DND-41 (cell line): ENCODE measurements around the gene PIH1D1.
A peak's percentile ranks its signal among the peaks of the same experiment; 100 is the strongest.

Experiments
- ATAC-seq: fragments of 200-7000 bp; cut with Tn5 transposase; 3 replicates; pipeline ENCODE4 v1.9.1; 2021; ENCODE audit warnings: low read depth; ENCODE audit not compliant: insufficient read depth
- DNase-seq: peaks from one replicate; pipeline ENCODE4 v3.0.0-alpha.2; 2020
- H2AFZ ChIP-seq: 2 replicates; pipeline ENCODE4 v1.6.0; 2012; ENCODE audit warnings: low read depth, low read length
- H3K27ac ChIP-seq: 2 replicates; pipeline ENCODE4 v1.5.1; 2012; ENCODE audit warnings: low read length, inconsistent platforms
- H3K27me3 ChIP-seq: fragments of 200-600 bp; sonication (generic); 2 replicates; pipeline ENCODE4 v1.6.0; 2012; ENCODE audit warnings: low read length, mild to moderate bottlenecking, inconsistent platforms; ENCODE audit not compliant: insufficient read depth, poor library complexity
- H3K36me3 ChIP-seq: 2 replicates; pipeline ENCODE4 v1.5.1; 2012; ENCODE audit warnings: low read length, inconsistent platforms; ENCODE audit not compliant: insufficient read depth
- H3K4me1 ChIP-seq: 2 replicates; pipeline ENCODE4 v1.5.1; 2012; ENCODE audit warnings: mild to moderate bottlenecking, low read length; ENCODE audit not compliant: insufficient read depth
- H3K4me2 ChIP-seq: 2 replicates; pipeline ENCODE4 v1.6.0; 2012; ENCODE audit warnings: mild to moderate bottlenecking, moderate library complexity, low read length, inconsistent platforms; ENCODE audit not compliant: insufficient read depth
- H3K4me3 ChIP-seq, 2 experiments: fragments of 200-600 bp in 1 of 2; shearing (Covaris generic) in 1 of 2; 2 replicates each; pipeline ENCODE4 v1.5.1; 2012 to 2016; ENCODE audit warnings: inconsistent platforms in 2 of 2, low read length in 2 of 2, mild to moderate bottlenecking in 2 of 2, low read depth in 1 of 2, moderate library complexity in 1 of 2
- H3K79me2 ChIP-seq: 2 replicates; pipeline ENCODE4 v1.6.0; 2012; ENCODE audit warnings: low read length, inconsistent platforms; ENCODE audit not compliant: insufficient read depth
- H3K9ac ChIP-seq: 2 replicates; pipeline ENCODE4 v1.6.0; 2012; ENCODE audit warnings: low read depth, mild to moderate bottlenecking, inconsistent platforms, low read length, moderate library complexity
- H3K9me3 ChIP-seq: 2 replicates; pipeline ENCODE4 v1.5.1; 2012; ENCODE audit warnings: low read length, moderate library complexity, mild to moderate bottlenecking, inconsistent platforms; ENCODE audit not compliant: insufficient read depth, severe bottlenecking
- H4K20me1 ChIP-seq: 2 replicates; pipeline ENCODE4 v1.6.0; 2012; ENCODE audit warnings: low read length; ENCODE audit not compliant: insufficient read depth
- EZH2 ChIP-seq: IDR thresholded peaks from 3 replicates; pipeline ENCODE4 v1.6.1; 2012; ENCODE audit warnings: borderline replicate concordance, low read depth, mild to moderate bottlenecking, moderate library complexity, low read length, inconsistent platforms; ENCODE audit not compliant: severe bottlenecking
- TF ChIP-seq, protein P1 (sequence below): IDR thresholded peaks from 2 replicates; pipeline ENCODE4 v1.5.1; 2012; ENCODE audit warnings: borderline replicate concordance, low read length, moderate library complexity, mild to moderate bottlenecking; ENCODE audit not compliant: poor library complexity, severe bottlenecking; ENCODE audit errors: extremely low read depth

The PIH1D1 gene

DNA sequence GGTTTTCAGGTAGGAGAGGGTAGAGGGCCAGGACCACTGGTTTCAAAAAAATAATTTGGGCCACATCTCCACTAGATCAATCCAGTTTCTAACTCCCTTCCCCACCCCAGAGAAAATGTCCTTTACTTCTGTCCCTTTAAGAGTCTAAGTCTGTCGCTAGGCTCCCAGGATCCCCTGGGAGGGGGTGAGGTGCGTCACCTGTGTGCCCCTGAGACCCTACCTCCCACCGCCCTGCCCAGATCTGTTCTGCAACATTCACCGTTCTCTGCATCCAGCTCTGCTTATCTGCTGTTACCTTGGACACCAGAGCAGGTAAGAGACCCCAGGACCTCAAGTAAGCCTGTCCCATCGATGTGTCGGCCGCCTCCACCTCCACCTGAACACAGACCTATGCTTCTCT, 26.4 kb downstream of the PIH1D1 start, which contains the start of gene GFY:
Gene GFY (plus strand): TSS at position 211 of the 400 bp plus-strand sequence. CDS start 1,043 bp downstream, outside the sequence.
- ATAC-seq = no peak
- no peak for DNase-seq
- Histone ChIP-seq H3K4me1 (peaks cover 7% of the 10 kb centered on the region; the same call in 1 of the 2 replicates), H3K36me3 (no peaks in the 10 kb centered on the region), H3K4me2 (no peak within 1 kb of the TSS), H3K4me3 (no peak within 1 kb of the TSS), H2AFZ (no peak within 1 kb of the TSS), H3K27ac (no peak within 1 kb of the TSS), H3K27me3 (no peaks in the 10 kb centered on the region), H3K79me2 (no peaks in the 10 kb centered on the region), H3K9me3 (no peaks in the 10 kb centered on the region), H3K9ac (no peak within 1 kb of the TSS), H4K20me1 (no peaks in the 10 kb centered on the region)
- TF ChIP-seq, protein P1, sequence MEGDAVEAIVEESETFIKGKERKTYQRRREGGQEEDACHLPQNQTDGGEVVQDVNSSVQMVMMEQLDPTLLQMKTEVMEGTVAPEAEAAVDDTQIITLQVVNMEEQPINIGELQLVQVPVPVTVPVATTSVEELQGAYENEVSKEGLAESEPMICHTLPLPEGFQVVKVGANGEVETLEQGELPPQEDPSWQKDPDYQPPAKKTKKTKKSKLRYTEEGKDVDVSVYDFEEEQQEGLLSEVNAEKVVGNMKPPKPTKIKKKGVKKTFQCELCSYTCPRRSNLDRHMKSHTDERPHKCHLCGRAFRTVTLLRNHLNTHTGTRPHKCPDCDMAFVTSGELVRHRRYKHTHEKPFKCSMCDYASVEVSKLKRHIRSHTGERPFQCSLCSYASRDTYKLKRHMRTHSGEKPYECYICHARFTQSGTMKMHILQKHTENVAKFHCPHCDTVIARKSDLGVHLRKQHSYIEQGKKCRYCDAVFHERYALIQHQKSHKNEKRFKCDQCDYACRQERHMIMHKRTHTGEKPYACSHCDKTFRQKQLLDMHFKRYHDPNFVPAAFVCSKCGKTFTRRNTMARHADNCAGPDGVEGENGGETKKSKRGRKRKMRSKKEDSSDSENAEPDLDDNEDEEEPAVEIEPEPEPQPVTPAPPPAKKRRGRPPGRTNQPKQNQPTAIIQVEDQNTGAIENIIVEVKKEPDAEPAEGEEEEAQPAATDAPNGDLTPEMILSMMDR = no peak
- TF ChIP-seq EZH2 = no peak

- no peaks in the 10 kb centered on the region for H4K20me1 ChIP-seq
- no peak overlapping the region for H3K27ac ChIP-seq
- H3K79me2 ChIP-seq = no peaks in the 10 kb centered on the region
- no peak overlapping the region for H2AFZ ChIP-seq
- no peaks in the 10 kb centered on the region for H3K36me3 ChIP-seq
- DNase-seq = peak; percentile 60
- peaks cover 7% of the 10 kb centered on the region; the same call in 1 of the 2 replicates for H3K4me1 ChIP-seq
- no peak overlapping the region for H3K4me2 ChIP-seq
- no peaks in the 10 kb centered on the region for H3K27me3 ChIP-seq
- ATAC-seq = peak; percentile 98
- no peak overlapping the region for H3K4me3 ChIP-seq
- TF ChIP-seq EZH2 = no peak
- TF ChIP-seq, protein P1 = no peak
- H3K9me3 ChIP-seq = no peaks in the 10 kb centered on the region
- no peak overlapping the region for H3K9ac ChIP-seq
Observed at GRCh38 chr19:49423985-49424303, 27.7 kb downstream of the PIH1D1 start.

- ATAC-seq = no peak
- TF ChIP-seq, protein P1 = no peak
- no peak for TF ChIP-seq EZH2
Observed at GRCh38 chr19:49423071-49423984, 28.3 kb downstream of the PIH1D1 start, which contains the start of gene PTH2. TSS of gene PTH2 (minus strand) at chr19:49423441. CDS start at chr19:49423339, 102 bp downstream.

More at GRCh38 chr19:49423071-49423984, 28.3 kb downstream of the PIH1D1 start, which contains the start of gene PTH2:
- no peak for DNase-seq
- no peak within 1 kb of the TSS for H3K4me2 ChIP-seq
- peaks cover 3% of the 10 kb centered on the region for H3K27me3 ChIP-seq
- no peak within 1 kb of the TSS for H3K27ac ChIP-seq
- no peaks in the 10 kb centered on the region for H4K20me1 ChIP-seq
- no peak within 1 kb of the TSS for H2AFZ ChIP-seq
- no peaks in the 10 kb centered on the region for H3K9me3 ChIP-seq
- peaks cover 7% of the 10 kb centered on the region; the same call in 1 of the 2 replicates for H3K4me1 ChIP-seq
- H3K4me3 ChIP-seq = no peak within 1 kb of the TSS
- H3K9ac ChIP-seq = no peak within 1 kb of the TSS
- H3K36me3 ChIP-seq = no peaks in the 10 kb centered on the region
- no peaks in the 10 kb centered on the region for H3K79me2 ChIP-seq
